ENCODE data around the gene NOS1AP. TPM values are rescaled to one million over a fixed set of nuclear protein-coding genes. Genes with fewer than 3 reads are reported as not detected.

Gene NOS1AP
- total and polyA plus RNA-seq, 9 of the 15 experiments (the other 6 are each of a cell fraction or from before 2014, with no cell fraction given), result 0.07 to 1.5 (median 0.22) TPM

DNA sequence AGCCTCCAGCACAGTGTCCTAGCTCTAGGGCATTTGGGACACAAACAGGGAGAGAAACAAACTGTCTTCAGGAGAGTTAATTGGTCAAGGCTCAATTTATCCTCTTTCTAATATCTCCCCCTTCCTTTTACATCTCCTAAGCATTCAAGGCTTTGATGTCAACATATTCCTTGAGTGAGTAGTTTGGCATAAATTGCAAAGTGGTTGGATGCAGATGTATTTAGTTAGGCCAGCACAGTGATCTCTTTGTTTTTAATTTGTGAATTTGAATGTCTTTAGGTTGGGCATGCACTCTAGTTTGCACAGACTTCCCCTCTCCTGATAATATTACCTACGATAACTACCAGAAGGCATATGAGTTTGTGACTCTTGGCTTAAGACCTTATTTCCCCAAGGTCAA lies 33.3 kb upstream of the NOS1AP start:
- Histone ChIP-seq H3K27ac (ENCODE audit: extremely low read depth, low read depth, low read length) (no peak overlapping the region), H4K20me1 (replicated peaks; ENCODE audit: control insufficient read depth, insufficient read depth, low read length) (no peaks in the 10 kb centered on the region), H3K36me3 (ENCODE audit: control insufficient read depth, insufficient read depth, low read length) (no peaks in the 10 kb centered on the region), H3K9me3 (replicated peaks; ENCODE audit: control insufficient read depth, insufficient read depth, low read depth, low read length) (no peaks in the 10 kb centered on the region), H3K27me3 (ENCODE audit: control insufficient read depth in 2 of 2, insufficient read depth in 2 of 2, low read length in 2 of 2) (peaks cover 13 to 21% of the 10 kb centered on the region in 2 experiments), H3K9me1 (ENCODE audit: control insufficient read depth, insufficient read depth, low read length) (no peaks in the 10 kb centered on the region), H3K4me1 (replicated peaks in 1 of 2; ENCODE audit: control insufficient read depth in 2 of 2, insufficient read depth in 2 of 2, low read length in 2 of 2) (no peaks in the 10 kb centered on the region), H2AFZ (ENCODE audit: low read depth, low read length) (no peak overlapping the region), H3K79me2 (ENCODE audit: control insufficient read depth, insufficient read depth, low read length) (no peaks in the 10 kb centered on the region), H3K4me3 (no peak overlapping the region), H3K4me2 (ENCODE audit: insufficient read depth, low read length) (no peak overlapping the region), H3K9ac (ENCODE audit: insufficient read depth in 1 of 2, low read depth in 2 of 2, low read length in 2 of 2) (no peak overlapping the region)
- FAIRE-seq (no peak), DNase-seq (ENCODE audit: extremely low read depth in 1 of 4, low spot score in 3 of 4) (no peak), ATAC-seq (no peak)
- ChIA-PET CTCF (ENCODE audit: low intra/inter-chr PET ratio) (interaction anchor here (0.6 to 3.3 kb wide), 5 partner anchors 169 to 827 kb away, joined by 3 to 20 read pairs (median 6); no protein-coding TSS in a partner anchor), POLR2A (no interaction called here)
- intact Hi-C loops (cut with micrococcal nuclease) (loop anchor here (5.0 to 10.0 kb wide), 3 partner anchors 271 to 551 kb away; partner anchors contain the start of gene ATF6), in situ Hi-C loops (cut with MboI) (loop anchor here (10.0 kb wide), 1 partner anchor 241 kb away; no protein-coding TSS in a partner anchor)
- BruUV-seq (replicated peaks), result no TSS peak
- 25% methylated on average over 1 of the region's 1 CpG for WGBS (ENCODE audit: insufficient coverage, low coverage, missing lambda C conversion rate)
- no peak for TF ChIP-seq ZNF785 (CRISPR knock-in tag; IDR thresholded peaks at IDR 0.05)
- TF ChIP-seq, protein P1, sequence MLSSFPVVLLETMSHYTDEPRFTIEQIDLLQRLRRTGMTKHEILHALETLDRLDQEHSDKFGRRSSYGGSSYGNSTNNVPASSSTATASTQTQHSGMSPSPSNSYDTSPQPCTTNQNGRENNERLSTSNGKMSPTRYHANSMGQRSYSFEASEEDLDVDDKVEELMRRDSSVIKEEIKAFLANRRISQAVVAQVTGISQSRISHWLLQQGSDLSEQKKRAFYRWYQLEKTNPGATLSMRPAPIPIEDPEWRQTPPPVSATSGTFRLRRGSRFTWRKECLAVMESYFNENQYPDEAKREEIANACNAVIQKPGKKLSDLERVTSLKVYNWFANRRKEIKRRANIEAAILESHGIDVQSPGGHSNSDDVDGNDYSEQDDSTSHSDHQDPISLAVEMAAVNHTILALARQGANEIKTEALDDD (IDR thresholded peaks at IDR 0.05), result no peak

DNA sequence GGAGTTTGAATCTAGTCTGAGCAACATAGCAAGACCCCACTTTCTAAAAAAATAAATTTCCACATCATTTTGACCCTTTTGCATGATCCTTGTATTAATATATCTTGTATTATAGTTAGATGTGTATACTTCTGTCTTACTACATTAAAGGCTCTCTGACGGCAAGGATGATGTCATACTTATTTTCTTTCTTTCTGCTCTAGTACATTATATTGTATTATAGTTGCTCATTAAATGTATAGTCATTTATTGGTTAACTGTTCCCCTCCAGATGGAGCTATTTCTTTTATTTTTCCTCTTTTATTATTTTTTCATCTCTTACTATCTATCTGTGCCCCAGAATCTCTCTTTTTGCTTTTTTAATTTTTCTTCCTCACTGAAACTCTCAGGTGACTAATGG lies 30.9 kb upstream of the NOS1AP start:
- Histone ChIP-seq H3K79me2 (ENCODE audit: control insufficient read depth, insufficient read depth, low read length) (no peaks in the 10 kb centered on the region), H3K9me1 (ENCODE audit: control insufficient read depth, insufficient read depth, low read length) (no peaks in the 10 kb centered on the region), H3K4me1 (replicated peaks in 1 of 2; ENCODE audit: control insufficient read depth in 2 of 2, insufficient read depth in 2 of 2, low read length in 2 of 2) (no peaks in the 10 kb centered on the region), H3K4me3 (no peak overlapping the region), H4K20me1 (replicated peaks; ENCODE audit: control insufficient read depth, insufficient read depth, low read length) (no peaks in the 10 kb centered on the region), H2AFZ (ENCODE audit: low read depth, low read length) (no peak overlapping the region), H3K27ac (ENCODE audit: extremely low read depth, low read depth, low read length) (no peak overlapping the region), H3K36me3 (ENCODE audit: control insufficient read depth, insufficient read depth, low read length) (no peaks in the 10 kb centered on the region), H3K4me2 (ENCODE audit: insufficient read depth, low read length) (no peak overlapping the region), H3K9me3 (replicated peaks; ENCODE audit: control insufficient read depth, insufficient read depth, low read depth, low read length) (no peaks in the 10 kb centered on the region; the same call in 1 of the 2 replicates), H3K9ac (ENCODE audit: insufficient read depth in 1 of 2, low read depth in 2 of 2, low read length in 2 of 2) (no peak overlapping the region), H3K27me3 (ENCODE audit: control insufficient read depth in 2 of 2, insufficient read depth in 2 of 2, low read length in 2 of 2) (peaks cover 6 to 16% of the 10 kb centered on the region in 2 experiments; a peak in 3 of 5 replicates)
- POLR2A ChIA-PET, result interaction anchor here (0.7 kb wide), 1 partner anchor 265 kb away, joined by 3 read pairs; no protein-coding TSS in a partner anchor
- TF ChIP-seq ATF3 (IDR thresholded peaks at IDR 0.05) (peak; percentile 67), ATF3 (CRISPR knock-in tag; conservative IDR thresholded peaks at IDR 0.05) (no peak), ATF7 (IDR thresholded peaks at IDR 0.05) (peak; percentile 29; the same call in 1 of the 2 replicates), ZNF347 (CRISPR knock-in tag; IDR thresholded peaks at IDR 0.05; ENCODE audit: low read depth) (no peak)
- no TSS peak for BruUV-seq (replicated peaks)
- WGBS (ENCODE audit: insufficient coverage, low coverage, missing lambda C conversion rate), result 0% methylated on average over 1 of the region's 1 CpG
- no peak for FAIRE-seq
- intact Hi-C loops (cut with micrococcal nuclease) (loop anchor here (5.0 to 10.0 kb wide), 3 partner anchors 274 to 554 kb away; partner anchors contain the start of gene ATF6), in situ Hi-C loops (cut with MboI) (loop anchor here (10.0 kb wide), 1 partner anchor 244 kb away; no protein-coding TSS in a partner anchor)
- DNase-seq (ENCODE audit: extremely low read depth in 1 of 4, low spot score in 3 of 4), result no peak
- CTCF ChIA-PET (ENCODE audit: low intra/inter-chr PET ratio), result interaction anchor here (3.3 kb wide), 1 partner anchor 174 kb away, joined by 20 read pairs; no protein-coding TSS in a partner anchor
- ATAC-seq, result no peak
